Loucy (cell line): ENCODE measurements around the gene CDH4.

Experiments
- H2AFZ ChIP-seq: fragments of 200-600 bp; sonication (generic); 2 replicates; pipeline ENCODE4 v1.6.0; 2016; ENCODE audit warnings: antibody characterized with exemption, mild to moderate bottlenecking, low read length, moderate library complexity
- H3F3A ChIP-seq: fragments of 200-600 bp; 2 replicates; pipeline ENCODE4 v1.6.0; 2016; ENCODE audit warnings: antibody characterized with exemption, low read depth, mild to moderate bottlenecking
- H3K27me3 ChIP-seq: fragments of 200-600 bp; sonication (generic); 2 replicates; pipeline ENCODE4 v1.6.1; 2014; ENCODE audit warnings: low read length, mild to moderate bottlenecking; ENCODE audit not compliant: insufficient read depth, poor library complexity, severe bottlenecking
- H3K36me3 ChIP-seq: fragments of 200-600 bp; sonication (generic); 2 replicates; pipeline ENCODE4 v1.6.1; 2016; ENCODE audit warnings: low read length; ENCODE audit not compliant: insufficient read depth
- H3K4me1 ChIP-seq: fragments of 200-600 bp; sonication (generic); 2 replicates; pipeline ENCODE4 v1.5.1; 2014; ENCODE audit warnings: low read length, mild to moderate bottlenecking; ENCODE audit not compliant: insufficient read depth, poor library complexity, severe bottlenecking
- H3K4me2 ChIP-seq: fragments of 200-600 bp; sonication (generic); 2 replicates; pipeline ENCODE4 v1.6.0; 2014; ENCODE audit warnings: antibody characterized with exemption, low read length, low read depth, mild to moderate bottlenecking; ENCODE audit not compliant: poor library complexity, severe bottlenecking
- H3K4me3 ChIP-seq: fragments of 200-600 bp; sonication (generic); 2 replicates; pipeline ENCODE4 v1.5.1; 2014; ENCODE audit warnings: low read length, mild to moderate bottlenecking, mixed read lengths; ENCODE audit not compliant: poor library complexity, severe bottlenecking
- H3K79me2 ChIP-seq: fragments of 200-600 bp; sonication (generic); 2 replicates; pipeline ENCODE4 v1.6.1; 2014; ENCODE audit warnings: low read length; ENCODE audit not compliant: insufficient read depth
- H3K9ac ChIP-seq: fragments of 200-600 bp; sonication (generic); 2 replicates; pipeline ENCODE4 v1.6.0; 2014; ENCODE audit warnings: mild to moderate bottlenecking, low read depth, low read length, moderate library complexity; ENCODE audit not compliant: poor library complexity, severe bottlenecking
- H3K9me2 ChIP-seq: fragments of 200-600 bp; sonication (generic); replicated peaks from 2 replicates; pipeline ENCODE4 v1.6.1; 2016; ENCODE audit warnings: low read depth, low read length, mixed read lengths
- H3K9me3 ChIP-seq: fragments of 200-600 bp; sonication (generic); 2 replicates; pipeline ENCODE4 v1.6.1; 2014; ENCODE audit warnings: mild to moderate bottlenecking, antibody characterized with exemption, low read length, low read depth; ENCODE audit not compliant: insufficient read depth
- H4K20me1 ChIP-seq: fragments of 200-600 bp; sonication (generic); 2 replicates; pipeline ENCODE4 v1.6.0; 2014; ENCODE audit warnings: antibody characterized with exemption, low read length, mild to moderate bottlenecking; ENCODE audit not compliant: insufficient read depth, poor library complexity, severe bottlenecking
- CTCF ChIP-seq: fragments of 200-600 bp; sonication (generic); conservative IDR thresholded peaks from 2 replicates; pipeline ENCODE4 v1.5.1; 2014; ENCODE audit warnings: mild to moderate bottlenecking, antibody characterized with exemption, low read length
- EZH2phosphoT487 ChIP-seq: fragments of 200-600 bp; IDR thresholded peaks from 2 replicates; pipeline ENCODE4 v1.6.1; 2018; ENCODE audit warnings: antibody characterized with exemption, mild to moderate bottlenecking, moderate library complexity, borderline replicate concordance

CDH4 gene

GRCh38 chr20:61510778-61511330 is 258.8 kb downstream of the CDH4 start:
- TF ChIP-seq EZH2phosphoT487, result no peak
- TF ChIP-seq CTCF, result no peak
- Histone ChIP-seq H2AFZ (no peak overlapping the region), H3K79me2 (peaks cover 97% of the 10 kb centered on the region), H3K9me2 (no peaks in the 10 kb centered on the region), H3K4me3 (no peak overlapping the region), H3K36me3 (no peaks in the 10 kb centered on the region), H3K4me2 (peak overlapping the region; percentile 43), H3K9me3 (no peaks in the 10 kb centered on the region), H4K20me1 (peaks cover 4% of the 10 kb centered on the region), H3K9ac (no peak overlapping the region), H3K4me1 (peaks cover 78% of the 10 kb centered on the region), H3F3A (no peaks in the 10 kb centered on the region), H3K27me3 (no peaks in the 10 kb centered on the region)

- peaks cover 62% of the 10 kb centered on the region for H3K4me1 ChIP-seq
- no peaks in the 10 kb centered on the region for H3K9me3 ChIP-seq
- TF ChIP-seq EZH2phosphoT487 (no peak), CTCF (no peak)
- H3F3A ChIP-seq, result no peaks in the 10 kb centered on the region
- H4K20me1 ChIP-seq, result peaks cover 9% of the 10 kb centered on the region
- no peak overlapping the region for H3K9ac ChIP-seq
- no peaks in the 10 kb centered on the region for H3K9me2 ChIP-seq
- H3K4me2 ChIP-seq, result no peak overlapping the region
- H3K27me3 ChIP-seq, result no peaks in the 10 kb centered on the region
- H3K4me3 ChIP-seq, result no peak overlapping the region
- H3K36me3 ChIP-seq, result no peaks in the 10 kb centered on the region; the same call in 1 of the 2 replicates
- no peak overlapping the region for H2AFZ ChIP-seq
- H3K79me2 ChIP-seq, result peaks cover 95% of the 10 kb centered on the region
Observed at GRCh38 chr20:61512475-61512874, 260.4 kb downstream of the CDH4 start.

- Histone ChIP-seq H3K4me2 (no peak overlapping the region), H3K9ac (no peak overlapping the region), H2AFZ (no peak overlapping the region), H3K9me2 (no peaks in the 10 kb centered on the region), H3K9me3 (no peaks in the 10 kb centered on the region), H3K4me1 (peaks cover 54% of the 10 kb centered on the region), H3K4me3 (no peak overlapping the region), H3K79me2 (peaks cover 95% of the 10 kb centered on the region), H4K20me1 (peaks cover 9% of the 10 kb centered on the region), H3K36me3 (peaks cover 3% of the 10 kb centered on the region; the same call in 1 of the 2 replicates), H3K27me3 (no peaks in the 10 kb centered on the region), H3F3A (no peaks in the 10 kb centered on the region)
- TF ChIP-seq EZH2phosphoT487 (no peak), CTCF (no peak)
Observed at GRCh38 chr20:61513124-61514017, 261.3 kb downstream of the CDH4 start.
